ENCODE results near the gene PADI2. TPM values are rescaled to one million over a fixed set of nuclear protein-coding genes. Genes with fewer than 3 reads are reported as not detected.

Gene PADI2
- total and polyA plus RNA-seq, 2 donors (not counting 3 experiments of a cell fraction or from before 2014, with no cell fraction given), result not detected

- no peak overlapping the region for H3K4me3 ChIP-seq (replicated peaks in 1 of 3; ENCODE audit: insufficient read depth in 1 of 3, low read depth in 1 of 3, low read length in 3 of 3)
- no peak overlapping the region for H3K9ac ChIP-seq (replicated peaks; ENCODE audit: extremely low read depth, insufficient read depth, low read length)
- no peaks in the 10 kb centered on the region for H3K79me2 ChIP-seq (ENCODE audit: control insufficient read depth, insufficient read depth, low read length)
- no peaks in the 10 kb centered on the region for H4K20me1 ChIP-seq (replicated peaks; ENCODE audit: control insufficient read depth, extremely low read depth, insufficient read depth, low read length)
- intact Hi-C loops (cut with micrococcal nuclease) (no loop called here), dilution Hi-C loops (cut with MboI; ENCODE audit: extremely low pct_ligation_motif_present, low sequenced_read_pairs) (no loop called here)
- FAIRE-seq (no peak), DNase-seq (ENCODE audit: low read depth, low spot score) (no peak)
- no peaks in the 10 kb centered on the region for H3K36me3 ChIP-seq (ENCODE audit: control insufficient read depth in 2 of 2, extremely low read depth in 1 of 2, insufficient read depth in 2 of 2, low read length in 2 of 2)
- H2AFZ ChIP-seq (ENCODE audit: low read depth, low read length), result no peak overlapping the region
- no peak overlapping the region for H3K27ac ChIP-seq (ENCODE audit: insufficient read depth, low read depth, low read length)
- ChIA-PET POLR2A (no interaction called here), CTCF (interaction anchor here (0.8 to 1.9 kb wide), 3 partner anchors 53 to 155 kb away, joined by 3 to 7 read pairs (median 3); no protein-coding TSS in a partner anchor)
- H3K4me1 ChIP-seq (ENCODE audit: control insufficient read depth, extremely low read depth, insufficient read depth, low read length), result peaks cover 15% of the 10 kb centered on the region
- TF ChIP-seq EZH2 (IDR thresholded peaks at IDR 0.05; ENCODE audit: borderline replicate concordance, low read depth, low read length, severe bottlenecking), result peak; percentile 98
- no peak for TF ChIP-seq MAX (IDR thresholded peaks at IDR 0.05; ENCODE audit: insufficient read depth, insufficient read length)
- H3K4me2 ChIP-seq (ENCODE audit: insufficient read depth, low read length), result no peak overlapping the region
- peaks cover 20 to 22% of the 10 kb centered on the region in 2 experiments for H3K27me3 ChIP-seq (ENCODE audit: control insufficient read depth in 2 of 2, insufficient read depth in 2 of 2, low read length in 2 of 2)
- H3K9me1 ChIP-seq (replicated peaks; ENCODE audit: control insufficient read depth, extremely low read depth, insufficient read depth, low read length), result no peaks in the 10 kb centered on the region
- no peaks in the 10 kb centered on the region for H3K9me3 ChIP-seq (replicated peaks; ENCODE audit: control insufficient read depth, insufficient read depth, low read length)
- BruUV-seq (replicated peaks), result no TSS peak
These were observed 560 bp downstream of the PADI2 start for GRCh38 chr1:17118706-17119075.

- Histone ChIP-seq H3K4me1 (ENCODE audit: control insufficient read depth, extremely low read depth, insufficient read depth, low read length) (peaks cover 15% of the 10 kb centered on the region), H4K20me1 (replicated peaks; ENCODE audit: control insufficient read depth, extremely low read depth, insufficient read depth, low read length) (no peaks in the 10 kb centered on the region), H3K27me3 (ENCODE audit: control insufficient read depth in 2 of 2, insufficient read depth in 2 of 2, low read length in 2 of 2) (peaks cover 20 to 22% of the 10 kb centered on the region in 2 experiments), H3K4me3 (replicated peaks in 1 of 3; ENCODE audit: insufficient read depth in 1 of 3, low read depth in 1 of 3, low read length in 3 of 3) (no peak overlapping the region), H3K36me3 (ENCODE audit: control insufficient read depth in 2 of 2, extremely low read depth in 1 of 2, insufficient read depth in 2 of 2, low read length in 2 of 2) (no peaks in the 10 kb centered on the region), H3K9ac (replicated peaks; ENCODE audit: extremely low read depth, insufficient read depth, low read length) (no peak overlapping the region), H3K79me2 (ENCODE audit: control insufficient read depth, insufficient read depth, low read length) (no peaks in the 10 kb centered on the region), H3K9me3 (replicated peaks; ENCODE audit: control insufficient read depth, insufficient read depth, low read length) (no peaks in the 10 kb centered on the region), H3K4me2 (ENCODE audit: insufficient read depth, low read length) (no peak overlapping the region), H2AFZ (ENCODE audit: low read depth, low read length) (no peak overlapping the region), H3K9me1 (replicated peaks; ENCODE audit: control insufficient read depth, extremely low read depth, insufficient read depth, low read length) (no peaks in the 10 kb centered on the region), H3K27ac (ENCODE audit: insufficient read depth, low read depth, low read length) (no peak overlapping the region)
- intact Hi-C loops (cut with micrococcal nuclease) (no loop called here), dilution Hi-C loops (cut with MboI; ENCODE audit: extremely low pct_ligation_motif_present, low sequenced_read_pairs) (no loop called here)
- TF ChIP-seq POLR2A (IDR thresholded peaks at IDR 0.05; ENCODE audit: low read depth, low read length) (no peak), EZH2 (IDR thresholded peaks at IDR 0.05; ENCODE audit: borderline replicate concordance, low read depth, low read length, severe bottlenecking) (no peak), POLR2AphosphoS5 (IDR thresholded peaks at IDR 0.05; ENCODE audit: insufficient read depth, low read depth, low read length) (no peak), GATA2 (IDR thresholded peaks at IDR 0.05; ENCODE audit: insufficient read depth, insufficient read length, low read depth, low read length) (no peak), FOS (IDR thresholded peaks at IDR 0.05; ENCODE audit: borderline replicate concordance, insufficient read depth, low read length) (no peak), MYC (IDR thresholded peaks at IDR 0.05; ENCODE audit: low read depth, low read length) (no peak), CTCF (IDR thresholded peaks at IDR 0.05; ENCODE audit: extremely low read depth in 1 of 2, insufficient read depth in 1 of 2, low read depth in 1 of 2, low read length in 2 of 2) (no peak), MAX (IDR thresholded peaks at IDR 0.05; ENCODE audit: insufficient read depth, insufficient read length) (no peak), JUN (IDR thresholded peaks at IDR 0.05; ENCODE audit: borderline replicate concordance, insufficient read depth, insufficient read length, low read depth) (no peak)
- FAIRE-seq (no peak), DNase-seq (ENCODE audit: low read depth, low spot score) (no peak)
- no TSS peak for BruUV-seq (replicated peaks)
- CTCF ChIA-PET, result interaction anchor here (0.8 to 1.9 kb wide), 2 partner anchors 52 to 58 kb away, joined by 3 to 7 read pairs; no protein-coding TSS in a partner anchor
- POLR2A ChIA-PET, result no interaction called here
These were observed 983 bp downstream of the PADI2 start for GRCh38 chr1:17118268-17118667.
